HCT116 (cell line): ENCODE measurements around the gene LSM14A. TPM values are rescaled to one million over a fixed set of nuclear protein-coding genes. Genes with fewer than 3 reads are reported as not detected.

Source experiments
- ATAC-seq: fragments of 200-7000 bp; cut with Tn5 transposase; 2 replicates; pipeline ENCODE4 v1.9.1; 2020; ENCODE audit warnings: mild to moderate bottlenecking, moderate library complexity
- BruUV-seq: library from RNA; stranded (reverse); fragments of 400-500 nt; replicated peaks from 2 replicates; lab custom pipeline; 2021; lab: Mats Ljungman, UMichigan
- CTCF ChIA-PET: fragments of 300-600 bp; sonication (Branson Sonifier 250); formaldehyde crosslinking; loops from one replicate; lab custom pipeline; 2021; ENCODE audit warnings: antibody characterized with exemption; lab: Charles Lee
- POLR2A ChIA-PET: fragments of 300-600, 350-600 bp; sonication (Branson Sonifier 250); formaldehyde crosslinking; loops from one replicate; lab custom pipeline; 2021; ENCODE audit warnings: antibody characterized with exemption; lab: Charles Lee
- RAD21 ChIA-PET, 2 experiments: fragments of 300-600 bp; sonication (Branson Sonifier 250); formaldehyde crosslinking; loops; one replicate each; lab custom pipeline; 2023; ENCODE audit warnings: low total read pairs in 2 of 2; ENCODE audit not compliant: uncharacterized antibody in 2 of 2, unreplicated experiment in 2 of 2, low non-redundant PET in 1 of 2; lab: Charles Lee
- DNase-seq: peaks from one replicate; pipeline ENCODE4 v3.0.0-alpha.2; 2010; ENCODE audit warnings: low read depth, low spot score
- H2AFZ ChIP-seq: fragments of 200-600 bp; shearing (Covaris generic), sonication (generic); 2 replicates; pipeline ENCODE4 v1.6.1; 2017; ENCODE audit warnings: low read depth, mixed run types, mixed read lengths, antibody characterized with exemption, low read length; ENCODE audit not compliant: poor library complexity, severe bottlenecking
- H3K27ac ChIP-seq: 2 replicates; pipeline ENCODE4 v1.5.1; 2012; ENCODE audit warnings: low read depth, low read length
- H3K27me3 ChIP-seq: fragments of 200-600 bp; sonication (generic); 2 replicates; pipeline ENCODE4 v1.6.1; 2016; ENCODE audit warnings: mixed run types, low read length, mixed read lengths; ENCODE audit not compliant: insufficient read depth
- H3K36me3 ChIP-seq, 2 experiments: fragments of 200-500 bp in 1 of 2; fragments of 200-600 bp in 1 of 2; sonication (Bioruptor generic) in 1 of 2; sonication (generic) in 1 of 2; 2 replicates each; pipeline versions ENCODE4 v1.5.1 to v1.6.1; 2014 to 2016; ENCODE audit warnings: low read length in 2 of 2, inconsistent platforms in 1 of 2, mixed read lengths in 1 of 2, mixed run types in 1 of 2; ENCODE audit not compliant: insufficient read depth in 2 of 2, control insufficient read depth in 1 of 2
- H3K4me1 ChIP-seq, 2 experiments: fragments of 200-600 bp in 1 of 2; sonication (generic) in 1 of 2; 2 replicates each; pipeline versions ENCODE4 v1.5.1 to v1.6.1; 2012 to 2017; ENCODE audit warnings: low read length in 2 of 2, inconsistent platforms in 1 of 2, mild to moderate bottlenecking in 1 of 2, mixed read lengths in 1 of 2, mixed run types in 1 of 2, moderate library complexity in 1 of 2; ENCODE audit not compliant: insufficient read depth in 2 of 2, control insufficient read depth in 1 of 2
- H3K4me2 ChIP-seq: fragments of 200-600 bp; sonication (generic); 2 replicates; pipeline ENCODE4 v1.6.1; 2017; ENCODE audit warnings: mixed run types, low read length, mixed read lengths
- H3K4me3 ChIP-seq, 2 experiments: fragments of 200-600 bp in 1 of 2; sonication (generic) in 1 of 2; replicated peaks in 1 of 2; 2 replicates each; pipeline ENCODE4 v1.5.1; 2011 to 2016; ENCODE audit warnings: low read length in 2 of 2, control low read depth in 1 of 2, low read depth in 1 of 2, mild to moderate bottlenecking in 1 of 2, mixed read lengths in 1 of 2, mixed run types in 1 of 2
- H3K79me2 ChIP-seq: fragments of 200-600 bp; sonication (generic); 2 replicates; pipeline ENCODE4 v1.6.1; 2017; ENCODE audit warnings: mild to moderate bottlenecking, mixed run types, low read length, moderate library complexity, mixed read lengths; ENCODE audit not compliant: insufficient read depth
- H3K9ac ChIP-seq: fragments of 200-600 bp; sonication (generic); 2 replicates; pipeline ENCODE4 v1.6.1; 2016; ENCODE audit warnings: low read length, mixed read lengths
- H3K9me2 ChIP-seq: fragments of 200-600 bp; sonication (generic), shearing (Covaris generic); 2 replicates; pipeline ENCODE4 v1.6.1; 2017; ENCODE audit warnings: mixed run types, mild to moderate bottlenecking, moderate library complexity; ENCODE audit not compliant: insufficient read depth
- H3K9me3 ChIP-seq, 2 experiments: fragments of 200-500 bp in 1 of 2; fragments of 200-600 bp in 1 of 2; sonication (Bioruptor generic) in 1 of 2; sonication (generic) in 1 of 2; 2 replicates each; pipeline ENCODE4 v1.6.1; 2014 to 2017; ENCODE audit warnings: low read length in 2 of 2, mixed read lengths in 2 of 2, inconsistent platforms in 1 of 2, low read depth in 1 of 2, mild to moderate bottlenecking in 1 of 2, mixed run types in 1 of 2, moderate library complexity in 1 of 2; ENCODE audit not compliant: control insufficient read depth in 1 of 2, insufficient read depth in 1 of 2
- H4K20me1 ChIP-seq: fragments of 200-600 bp; sonication (generic), shearing (Covaris generic); 2 replicates; pipeline ENCODE4 v1.6.1; 2017; ENCODE audit warnings: mixed run types, mild to moderate bottlenecking, moderate library complexity; ENCODE audit not compliant: insufficient read depth
- ATF3 ChIP-seq: IDR thresholded peaks from 2 replicates; pipeline ENCODE4 v1.6.1; 2012
- CBX3 ChIP-seq: IDR thresholded peaks from 2 replicates; pipeline ENCODE4 v1.6.1; 2012; ENCODE audit warnings: low read depth
- EGR1 ChIP-seq: IDR thresholded peaks from 2 replicates; pipeline ENCODE4 v1.6.1; 2012; ENCODE audit warnings: low read depth
- ELF1 ChIP-seq: IDR thresholded peaks from 2 replicates; pipeline ENCODE4 v1.6.1; 2012; ENCODE audit warnings: low read depth, borderline replicate concordance
- EZH2 ChIP-seq: fragments of 200-600 bp; sonication (generic); IDR thresholded peaks from 2 replicates; pipeline ENCODE4 v1.6.1; 2017; ENCODE audit warnings: antibody characterized with exemption, mixed run types
- FOSL1 ChIP-seq: IDR thresholded peaks from 2 replicates; pipeline ENCODE4 v1.6.1; 2012; ENCODE audit warnings: low read depth
- JUND ChIP-seq: IDR thresholded peaks from 2 replicates; pipeline ENCODE4 v1.6.1; 2012
- POLR2A ChIP-seq: IDR thresholded peaks from 2 replicates; pipeline ENCODE4 v1.7.0; 2011; ENCODE audit warnings: borderline replicate concordance; ENCODE audit not compliant: insufficient read depth, insufficient read length; ENCODE audit errors: extremely low read depth
- POLR2AphosphoS5 ChIP-seq: IDR thresholded peaks from 2 replicates; pipeline ENCODE4 v1.6.1; 2011; ENCODE audit warnings: mild to moderate bottlenecking, low read depth, low read length, moderate library complexity
- RAD21 ChIP-seq: IDR thresholded peaks from 2 replicates; pipeline ENCODE4 v1.6.1; 2012; ENCODE audit warnings: low read depth, mild to moderate bottlenecking
- SIN3A ChIP-seq: IDR thresholded peaks from 2 replicates; pipeline ENCODE4 v1.6.1; 2012; ENCODE audit warnings: low read depth
- SRF ChIP-seq: IDR thresholded peaks from 2 replicates; pipeline ENCODE4 v1.6.1; 2012; ENCODE audit warnings: low read depth
- YY1 ChIP-seq: IDR thresholded peaks from 2 replicates; pipeline ENCODE4 v1.6.1; 2011; ENCODE audit warnings: low read length, low read depth, moderate library complexity, mild to moderate bottlenecking; ENCODE audit not compliant: insufficient replicate concordance; ENCODE audit errors: extremely low read depth
- ZFX ChIP-seq: fragments of 450-650 bp; IDR thresholded peaks from 2 replicates; pipeline ENCODE4 v1.6.1; 2017
- intact Hi-C: fragments of 100-400 bp; cut with micrococcal nuclease; formaldehyde crosslinking; loops from 2 replicates; pipeline ENCODE4 v1.10.0; 2022
- total RNA-seq: library from RNA; stranded (reverse); gene quantifications from one replicate; pipeline ENCODE4 v1.2.1, GENCODE V29; 2021; ENCODE audit not compliant: unreplicated experiment
- TF ChIP-seq, protein P1 (sequence below): IDR thresholded peaks from 2 replicates; pipeline ENCODE4 v1.6.1; 2012; ENCODE audit warnings: low read depth
- TF ChIP-seq, protein P2 (sequence below): IDR thresholded peaks from 2 replicates; pipeline ENCODE4 v1.6.1; 2011; ENCODE audit warnings: mild to moderate bottlenecking, low read length, moderate library complexity; ENCODE audit not compliant: insufficient replicate concordance; ENCODE audit errors: extremely low read depth

LSM14A gene
- total RNA-seq, 1 experiment from 2014 or later = 120 TPM

DNA sequence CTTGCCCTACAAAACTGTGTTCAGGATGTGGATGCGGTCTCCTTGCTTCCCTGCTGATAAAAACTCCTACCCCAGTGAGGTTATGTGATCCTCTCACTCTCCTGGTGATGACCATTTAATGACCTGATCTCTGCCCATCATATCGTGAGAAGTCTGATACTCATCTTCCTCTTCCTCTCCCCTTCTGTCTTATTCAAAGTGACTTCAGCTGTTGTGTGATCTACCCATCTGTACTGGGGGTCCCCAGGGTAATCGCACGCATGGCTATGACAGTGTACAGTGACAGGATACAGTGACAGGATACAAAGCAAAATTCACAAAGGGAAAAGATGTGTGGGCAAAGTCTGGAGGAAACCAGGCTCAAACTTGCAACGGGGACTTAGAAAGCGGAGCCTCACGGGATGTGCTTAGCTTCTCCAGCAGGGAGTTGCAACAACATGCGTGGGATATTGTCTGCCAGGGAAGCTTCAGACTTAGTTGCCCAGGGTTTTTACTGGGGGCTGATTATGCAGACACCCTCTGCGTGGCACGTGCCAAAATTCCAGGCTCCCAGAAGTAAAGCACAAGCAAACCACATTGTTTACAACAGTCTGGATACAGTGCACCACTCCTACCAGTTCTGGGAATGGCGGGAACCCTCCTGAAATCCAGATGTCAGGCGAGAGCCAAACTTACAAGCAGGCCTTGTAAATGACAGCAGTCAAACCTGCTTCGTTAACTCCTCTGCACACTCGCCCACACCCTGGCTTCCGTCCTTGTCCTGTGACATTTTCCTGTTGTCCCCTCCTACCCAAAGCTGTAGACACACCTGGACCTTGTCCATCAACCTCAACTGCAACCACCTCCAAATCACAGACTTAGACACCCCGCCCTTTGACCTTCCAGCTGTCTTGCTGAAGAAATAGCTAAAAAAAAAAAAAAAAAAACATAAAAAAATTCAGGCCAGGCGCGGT is 64.0 kb downstream of the LSM14A start:
- intact Hi-C loops = no loop called here

More for the DNA sequence above, 64.0 kb downstream of the LSM14A start:
- no peaks in the 10 kb centered on the region for H4K20me1 ChIP-seq
- no peak overlapping the region for H3K9ac ChIP-seq
- H3K9me3 ChIP-seq = no peaks in the 10 kb centered on the region
- POLR2A ChIA-PET = no interaction called here
- BruUV-seq = no TSS peak
- RAD21 ChIA-PET = no interaction called here
- H3K27ac ChIP-seq = no peak overlapping the region
- H3K4me2 ChIP-seq = no peak overlapping the region
- H2AFZ ChIP-seq = no peak overlapping the region
- no peaks in the 10 kb centered on the region for H3K27me3 ChIP-seq
- TF ChIP-seq YY1 = no peak
- TF ChIP-seq, protein P1, sequence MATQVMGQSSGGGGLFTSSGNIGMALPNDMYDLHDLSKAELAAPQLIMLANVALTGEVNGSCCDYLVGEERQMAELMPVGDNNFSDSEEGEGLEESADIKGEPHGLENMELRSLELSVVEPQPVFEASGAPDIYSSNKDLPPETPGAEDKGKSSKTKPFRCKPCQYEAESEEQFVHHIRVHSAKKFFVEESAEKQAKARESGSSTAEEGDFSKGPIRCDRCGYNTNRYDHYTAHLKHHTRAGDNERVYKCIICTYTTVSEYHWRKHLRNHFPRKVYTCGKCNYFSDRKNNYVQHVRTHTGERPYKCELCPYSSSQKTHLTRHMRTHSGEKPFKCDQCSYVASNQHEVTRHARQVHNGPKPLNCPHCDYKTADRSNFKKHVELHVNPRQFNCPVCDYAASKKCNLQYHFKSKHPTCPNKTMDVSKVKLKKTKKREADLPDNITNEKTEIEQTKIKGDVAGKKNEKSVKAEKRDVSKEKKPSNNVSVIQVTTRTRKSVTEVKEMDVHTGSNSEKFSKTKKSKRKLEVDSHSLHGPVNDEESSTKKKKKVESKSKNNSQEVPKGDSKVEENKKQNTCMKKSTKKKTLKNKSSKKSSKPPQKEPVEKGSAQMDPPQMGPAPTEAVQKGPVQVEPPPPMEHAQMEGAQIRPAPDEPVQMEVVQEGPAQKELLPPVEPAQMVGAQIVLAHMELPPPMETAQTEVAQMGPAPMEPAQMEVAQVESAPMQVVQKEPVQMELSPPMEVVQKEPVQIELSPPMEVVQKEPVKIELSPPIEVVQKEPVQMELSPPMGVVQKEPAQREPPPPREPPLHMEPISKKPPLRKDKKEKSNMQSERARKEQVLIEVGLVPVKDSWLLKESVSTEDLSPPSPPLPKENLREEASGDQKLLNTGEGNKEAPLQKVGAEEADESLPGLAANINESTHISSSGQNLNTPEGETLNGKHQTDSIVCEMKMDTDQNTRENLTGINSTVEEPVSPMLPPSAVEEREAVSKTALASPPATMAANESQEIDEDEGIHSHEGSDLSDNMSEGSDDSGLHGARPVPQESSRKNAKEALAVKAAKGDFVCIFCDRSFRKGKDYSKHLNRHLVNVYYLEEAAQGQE = no peak
- TF ChIP-seq EZH2 = no peak
- no peak for TF ChIP-seq ELF1
- TF ChIP-seq EGR1 = no peak
- TF ChIP-seq SIN3A = no peak
- TF ChIP-seq SRF = no peak
- no peak for TF ChIP-seq JUND
- TF ChIP-seq CBX3 = no peak
- TF ChIP-seq RAD21 = no peak
- TF ChIP-seq FOSL1 = no peak
- TF ChIP-seq ATF3 = no peak
- TF ChIP-seq POLR2AphosphoS5 = no peak
- TF ChIP-seq ZFX = no peak
- TF ChIP-seq, protein P2, sequence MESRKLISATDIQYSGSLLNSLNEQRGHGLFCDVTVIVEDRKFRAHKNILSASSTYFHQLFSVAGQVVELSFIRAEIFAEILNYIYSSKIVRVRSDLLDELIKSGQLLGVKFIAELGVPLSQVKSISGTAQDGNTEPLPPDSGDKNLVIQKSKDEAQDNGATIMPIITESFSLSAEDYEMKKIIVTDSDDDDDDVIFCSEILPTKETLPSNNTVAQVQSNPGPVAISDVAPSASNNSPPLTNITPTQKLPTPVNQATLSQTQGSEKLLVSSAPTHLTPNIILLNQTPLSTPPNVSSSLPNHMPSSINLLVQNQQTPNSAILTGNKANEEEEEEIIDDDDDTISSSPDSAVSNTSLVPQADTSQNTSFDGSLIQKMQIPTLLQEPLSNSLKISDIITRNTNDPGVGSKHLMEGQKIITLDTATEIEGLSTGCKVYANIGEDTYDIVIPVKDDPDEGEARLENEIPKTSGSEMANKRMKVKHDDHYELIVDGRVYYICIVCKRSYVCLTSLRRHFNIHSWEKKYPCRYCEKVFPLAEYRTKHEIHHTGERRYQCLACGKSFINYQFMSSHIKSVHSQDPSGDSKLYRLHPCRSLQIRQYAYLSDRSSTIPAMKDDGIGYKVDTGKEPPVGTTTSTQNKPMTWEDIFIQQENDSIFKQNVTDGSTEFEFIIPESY = no peak
- no peak for TF ChIP-seq POLR2A
- H3K4me1 ChIP-seq = peaks cover 14 to 25% of the 10 kb centered on the region in 2 experiments
- DNase-seq (no peak), ATAC-seq (no peak)
- no peak overlapping the region for H3K4me3 ChIP-seq
- H3K9me2 ChIP-seq = no peaks in the 10 kb centered on the region
- CTCF ChIA-PET = interaction anchor here (0.6 to 1.7 kb wide), 2 partner anchors 8 to 123 kb away, joined by 3 read pairs; no protein-coding TSS in a partner anchor
- no peaks in the 10 kb centered on the region for H3K79me2 ChIP-seq
- no peaks in the 10 kb centered on the region for H3K36me3 ChIP-seq
